GM12875 (cell line): ENCODE data around the gene FBXO45.
"Not testable (repeated sequence)": the region's sequence is repeated elsewhere in the genome, so short reads cannot be mapped to it uniquely, and the experiment has no call there.

Source experiments
- H3K4me3 ChIP-seq: one replicate; pipeline ENCODE4 v1.5.1; 2011; ENCODE audit warnings: low read depth, low read length, control low read depth
- TF ChIP-seq, protein P1 (sequence below): IDR thresholded peaks from 2 replicates; pipeline ENCODE4 v1.5.1; 2011; ENCODE audit warnings: low read depth, mild to moderate bottlenecking, control low read depth, inconsistent platforms, low read length, moderate library complexity, borderline replicate concordance; ENCODE audit not compliant: insufficient read depth

Gene FBXO45

DNA sequence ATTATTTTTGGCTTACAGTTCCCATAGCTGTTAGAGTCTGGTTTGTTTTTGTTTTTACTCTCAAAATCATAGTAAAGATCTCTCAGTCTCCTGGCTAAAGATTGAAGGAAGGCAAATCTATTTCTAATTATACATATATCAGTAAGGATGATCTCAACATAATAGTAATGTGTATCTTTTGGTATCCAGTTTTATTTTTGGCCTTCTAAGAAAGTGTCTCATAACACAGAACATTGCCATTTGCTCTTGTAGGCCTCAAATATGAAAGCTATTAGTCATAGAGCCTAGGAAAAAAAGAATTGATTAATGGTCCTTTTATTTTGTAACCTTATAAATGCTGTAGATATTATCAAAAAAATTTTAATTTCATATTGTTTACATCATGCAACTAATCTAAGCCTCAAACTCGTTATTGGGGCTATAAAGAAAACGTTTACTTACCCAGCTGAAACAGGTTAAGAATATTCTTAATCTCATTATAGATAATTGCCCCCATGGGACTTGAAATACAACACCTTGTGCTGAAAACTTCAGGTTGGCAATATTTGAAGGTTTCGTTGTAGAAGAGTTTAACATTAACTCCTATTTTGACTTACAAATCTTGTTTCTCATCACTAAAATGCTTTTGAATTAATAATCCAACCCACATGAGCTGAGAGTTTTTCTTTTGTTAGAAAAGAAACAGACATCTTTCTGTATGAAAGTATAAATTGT lies 16.7 kb downstream of the FBXO45 start:
- TF ChIP-seq, protein P1, sequence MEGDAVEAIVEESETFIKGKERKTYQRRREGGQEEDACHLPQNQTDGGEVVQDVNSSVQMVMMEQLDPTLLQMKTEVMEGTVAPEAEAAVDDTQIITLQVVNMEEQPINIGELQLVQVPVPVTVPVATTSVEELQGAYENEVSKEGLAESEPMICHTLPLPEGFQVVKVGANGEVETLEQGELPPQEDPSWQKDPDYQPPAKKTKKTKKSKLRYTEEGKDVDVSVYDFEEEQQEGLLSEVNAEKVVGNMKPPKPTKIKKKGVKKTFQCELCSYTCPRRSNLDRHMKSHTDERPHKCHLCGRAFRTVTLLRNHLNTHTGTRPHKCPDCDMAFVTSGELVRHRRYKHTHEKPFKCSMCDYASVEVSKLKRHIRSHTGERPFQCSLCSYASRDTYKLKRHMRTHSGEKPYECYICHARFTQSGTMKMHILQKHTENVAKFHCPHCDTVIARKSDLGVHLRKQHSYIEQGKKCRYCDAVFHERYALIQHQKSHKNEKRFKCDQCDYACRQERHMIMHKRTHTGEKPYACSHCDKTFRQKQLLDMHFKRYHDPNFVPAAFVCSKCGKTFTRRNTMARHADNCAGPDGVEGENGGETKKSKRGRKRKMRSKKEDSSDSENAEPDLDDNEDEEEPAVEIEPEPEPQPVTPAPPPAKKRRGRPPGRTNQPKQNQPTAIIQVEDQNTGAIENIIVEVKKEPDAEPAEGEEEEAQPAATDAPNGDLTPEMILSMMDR, result no peak
- no peak overlapping the region for H3K4me3 ChIP-seq

DNA sequence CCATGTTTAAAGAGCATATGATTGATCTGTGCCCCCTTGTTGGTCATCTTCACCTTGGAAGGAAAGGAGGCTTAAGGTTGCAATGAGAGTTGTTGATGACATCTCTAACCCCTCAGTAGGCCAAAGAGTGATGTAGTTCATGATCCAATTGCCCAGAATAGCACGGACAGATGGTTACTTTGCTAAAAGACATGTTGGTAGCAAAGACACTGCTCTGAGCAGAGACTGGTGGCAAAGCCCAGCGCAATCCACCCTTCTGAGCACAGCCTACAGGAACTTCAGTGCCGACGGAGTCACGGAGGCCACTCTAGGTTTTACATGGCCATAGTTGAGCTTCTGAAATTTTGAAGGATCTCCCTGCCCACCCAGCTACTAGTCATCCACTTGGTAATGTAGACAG lies 21.8 kb downstream of the FBXO45 start:
- TF ChIP-seq, protein P1, result no peak
- H3K4me3 ChIP-seq, result no peak overlapping the region

DNA sequence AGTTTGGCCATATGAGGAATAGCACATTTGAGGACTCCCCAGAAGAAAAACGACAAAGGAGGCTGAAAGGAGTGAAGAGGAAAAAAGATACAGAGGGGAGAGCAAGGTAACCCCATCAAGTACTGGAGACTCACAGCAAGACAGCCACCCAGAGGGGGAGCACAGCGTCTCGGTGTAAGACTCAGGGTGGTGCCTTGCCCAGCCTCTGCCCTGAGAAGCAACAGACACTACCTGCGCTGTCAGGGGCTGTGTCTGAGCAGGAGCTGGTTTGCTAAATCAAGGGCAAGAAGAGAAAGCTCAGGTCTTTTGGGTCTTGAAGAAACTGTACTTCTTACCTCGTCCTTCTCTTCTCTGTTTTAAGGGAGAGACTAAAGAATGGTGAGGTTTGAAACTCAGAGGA lies 27.9 kb downstream of the FBXO45 start:
- TF ChIP-seq, protein P1, result no peak
- H3K4me3 ChIP-seq, result no peak overlapping the region

DNA sequence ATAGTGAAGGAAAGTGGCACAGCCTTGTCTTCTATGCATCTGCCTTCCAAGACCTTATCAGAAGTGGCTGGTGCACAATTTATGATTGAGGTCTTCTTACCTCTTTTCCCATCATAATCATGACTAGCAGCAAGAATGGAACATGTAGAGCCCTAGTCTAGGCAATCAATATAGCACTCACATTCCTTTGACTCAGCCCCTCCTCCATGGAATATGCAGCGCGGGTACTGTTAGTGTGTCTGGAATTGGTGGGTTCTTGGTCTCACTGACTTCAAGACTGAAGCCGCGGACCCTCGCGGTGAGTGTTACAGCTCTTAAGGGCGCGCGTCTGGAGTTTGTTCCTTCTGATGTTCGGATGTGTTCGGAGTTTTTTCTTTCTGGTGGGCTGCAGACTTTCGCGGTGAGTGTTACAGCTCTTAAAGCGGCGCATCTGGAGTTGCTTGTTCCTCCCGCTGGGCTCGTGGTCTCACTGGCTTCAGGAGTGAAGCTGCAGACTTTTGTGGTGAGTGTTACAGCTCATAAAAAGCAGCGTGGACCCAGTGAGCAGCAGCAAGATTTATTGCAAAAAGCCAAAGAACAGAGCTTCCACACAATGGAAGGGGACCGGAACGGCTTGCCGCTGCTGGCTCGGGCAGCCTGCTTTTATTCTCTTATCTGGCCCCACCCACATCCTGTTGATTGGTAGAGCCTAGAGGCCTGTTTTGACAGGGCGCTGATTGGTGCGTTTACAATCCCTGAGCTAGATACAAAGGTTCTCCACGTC lies 29.7 kb downstream of the FBXO45 start:
- not testable (repeated sequence) for H3K4me3 ChIP-seq

DNA sequence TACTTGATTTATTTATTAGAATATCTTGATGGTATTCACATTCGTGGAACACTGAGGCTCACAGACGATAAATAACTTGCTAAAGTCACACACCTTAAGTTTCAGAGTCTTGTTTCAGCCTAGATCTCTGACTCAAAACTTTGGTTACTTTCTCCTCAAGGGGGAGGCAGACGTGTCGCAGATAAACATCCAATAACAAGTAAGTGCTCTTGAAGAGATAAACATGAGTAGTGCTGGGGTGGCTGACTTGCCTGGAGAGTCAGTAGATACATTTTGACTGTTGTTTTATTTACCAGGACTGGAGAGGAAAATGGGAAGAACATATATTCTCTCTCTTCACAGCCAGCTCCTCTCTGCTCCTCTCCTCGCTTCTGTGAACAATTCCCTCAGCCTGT lies 31.3 kb downstream of the FBXO45 start:
- TF ChIP-seq, protein P1, result no peak

DNA sequence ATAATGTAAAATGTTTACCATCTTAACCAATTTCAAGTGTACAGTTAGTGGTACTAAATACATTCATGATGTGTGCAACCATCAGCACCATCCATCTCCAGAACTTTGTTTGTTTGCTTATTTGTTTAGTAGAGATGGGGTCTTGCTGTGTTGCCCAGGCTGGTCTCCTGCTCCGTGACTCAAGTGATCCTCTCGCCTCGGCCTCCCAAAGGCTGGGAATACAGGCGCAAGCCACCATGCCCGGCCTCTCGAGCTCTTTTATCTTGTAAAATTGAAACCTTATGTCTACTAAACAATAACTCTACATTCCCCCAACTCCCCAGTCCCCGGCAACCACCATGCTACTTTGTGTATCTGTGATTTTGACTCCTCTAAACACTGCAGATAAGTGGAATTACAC lies 31.9 kb downstream of the FBXO45 start:
- TF ChIP-seq, protein P1, result no peak
- no peak overlapping the region for H3K4me3 ChIP-seq

More for the DNA sequence above, 31.3 kb downstream of the FBXO45 start:
- no peak overlapping the region for H3K4me3 ChIP-seq

DNA sequence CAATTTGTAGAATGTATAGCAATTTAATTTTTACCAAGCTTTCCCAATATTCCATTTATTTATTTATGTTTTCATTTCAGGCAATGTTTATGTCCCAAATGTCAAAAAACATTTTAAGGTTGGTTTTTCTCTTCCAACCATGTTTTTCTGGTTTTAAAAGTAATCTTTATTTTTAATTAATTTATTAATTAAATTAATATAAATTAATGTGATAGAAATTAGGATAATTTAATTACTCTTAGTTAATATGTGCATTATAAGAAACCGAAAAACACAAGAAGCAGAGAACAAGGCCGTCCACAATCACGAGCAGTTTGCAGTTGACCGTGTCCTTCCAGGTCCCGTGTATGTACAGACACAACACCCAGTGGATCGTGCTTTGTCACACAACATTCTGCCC lies 34.2 kb downstream of the FBXO45 start:
- TF ChIP-seq, protein P1, result no peak
- H3K4me3 ChIP-seq, result no peak overlapping the region
